NB4 (cell line): ENCODE results near the gene LEFTY1.

Source experiments
- MYC ChIP-seq: IDR thresholded peaks from 2 replicates; pipeline ENCODE4 v1.6.1; 2011; ENCODE audit warnings: low read depth, low read length
- POLR2A ChIP-seq: IDR thresholded peaks from 2 replicates; pipeline ENCODE4 v1.6.1; 2011; ENCODE audit warnings: mild to moderate bottlenecking; ENCODE audit not compliant: insufficient read length; ENCODE audit errors: extremely low read depth
- TF ChIP-seq, protein P1 (sequence below): IDR thresholded peaks from one replicate; pipeline ENCODE4 v1.5.1; 2012; ENCODE audit warnings: low read depth, low read length
- TF ChIP-seq, protein P2 (sequence below): IDR thresholded peaks from 2 replicates; pipeline ENCODE4 v1.6.1; 2011; ENCODE audit warnings: low read depth, low read length

DNA sequence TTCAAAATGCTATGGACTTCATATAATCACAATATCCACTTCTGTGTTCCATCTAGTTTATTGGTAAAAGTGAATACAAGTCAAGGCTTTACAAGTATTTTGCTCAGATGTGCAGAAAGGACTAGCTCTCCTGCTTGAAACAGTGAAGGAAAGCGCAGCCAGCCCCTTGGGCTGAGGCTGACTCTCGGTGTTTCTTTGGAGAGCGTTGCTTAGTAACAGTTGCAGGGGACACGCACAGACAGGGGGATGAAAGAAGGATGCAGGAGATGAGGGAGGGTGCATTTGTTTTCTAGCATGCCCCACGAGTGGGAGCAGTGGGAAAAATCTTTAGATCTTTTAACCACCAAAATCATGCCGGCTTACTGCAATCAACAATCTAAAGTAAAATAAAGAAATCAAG, 26.0 kb upstream of the LEFTY1 start:
- TF ChIP-seq, protein P1, sequence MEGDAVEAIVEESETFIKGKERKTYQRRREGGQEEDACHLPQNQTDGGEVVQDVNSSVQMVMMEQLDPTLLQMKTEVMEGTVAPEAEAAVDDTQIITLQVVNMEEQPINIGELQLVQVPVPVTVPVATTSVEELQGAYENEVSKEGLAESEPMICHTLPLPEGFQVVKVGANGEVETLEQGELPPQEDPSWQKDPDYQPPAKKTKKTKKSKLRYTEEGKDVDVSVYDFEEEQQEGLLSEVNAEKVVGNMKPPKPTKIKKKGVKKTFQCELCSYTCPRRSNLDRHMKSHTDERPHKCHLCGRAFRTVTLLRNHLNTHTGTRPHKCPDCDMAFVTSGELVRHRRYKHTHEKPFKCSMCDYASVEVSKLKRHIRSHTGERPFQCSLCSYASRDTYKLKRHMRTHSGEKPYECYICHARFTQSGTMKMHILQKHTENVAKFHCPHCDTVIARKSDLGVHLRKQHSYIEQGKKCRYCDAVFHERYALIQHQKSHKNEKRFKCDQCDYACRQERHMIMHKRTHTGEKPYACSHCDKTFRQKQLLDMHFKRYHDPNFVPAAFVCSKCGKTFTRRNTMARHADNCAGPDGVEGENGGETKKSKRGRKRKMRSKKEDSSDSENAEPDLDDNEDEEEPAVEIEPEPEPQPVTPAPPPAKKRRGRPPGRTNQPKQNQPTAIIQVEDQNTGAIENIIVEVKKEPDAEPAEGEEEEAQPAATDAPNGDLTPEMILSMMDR = no peak
- TF ChIP-seq POLR2A (no peak), MYC (no peak)
- TF ChIP-seq, protein P2, sequence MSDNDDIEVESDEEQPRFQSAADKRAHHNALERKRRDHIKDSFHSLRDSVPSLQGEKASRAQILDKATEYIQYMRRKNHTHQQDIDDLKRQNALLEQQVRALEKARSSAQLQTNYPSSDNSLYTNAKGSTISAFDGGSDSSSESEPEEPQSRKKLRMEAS = no peak
